Uterus (tissue), 2 donors: ENCODE measurements around the gene MITF.

ENCODE experiments used
- CTCF ChIP-seq, 4 experiments: fragments of 200-600 bp in 2 of 4; fragments of 450-650 bp in 2 of 4; sonication (generic) in 2 of 4; IDR thresholded peaks; one replicate each; pipeline ENCODE4 v1.5.1; 2016 to 2019; ENCODE audit warnings: antibody characterized with exemption in 4 of 4, mild to moderate bottlenecking in 2 of 4, moderate library complexity in 1 of 4
- POLR2A ChIP-seq, 2 donors: fragments of 450-650 bp; IDR thresholded peaks; one replicate each; pipeline ENCODE4 v1.6.1; 2016; ENCODE audit warnings: antibody characterized with exemption in 2 of 2, mild to moderate bottlenecking in 1 of 2, moderate library complexity in 1 of 2

GRCh38 chr3:69878254-69878653 is 139.0 kb downstream of the MITF start:
- no peak for TF ChIP-seq CTCF (IDR thresholded peaks at IDR 0.05)
- no peak for TF ChIP-seq POLR2A (IDR thresholded peaks at IDR 0.05)
